DOHH2 (cell line): ENCODE measurements around the gene FNIP1.

Experiments
- EZH2phosphoT487 ChIP-seq: fragments of 200-600 bp; sonication (generic); IDR thresholded peaks from 2 replicates; pipeline ENCODE4 v1.6.1; 2017; ENCODE audit warnings: borderline replicate concordance, mild to moderate bottlenecking, antibody characterized with exemption, low read length, moderate library complexity, mixed read lengths
- TF ChIP-seq, protein P1 (sequence below): fragments of 200-600 bp; sonication (generic); IDR thresholded peaks from one replicate; pipeline ENCODE4 v1.5.1; 2014; ENCODE audit warnings: antibody characterized with exemption, mild to moderate bottlenecking, low read depth, low read length; ENCODE audit not compliant: poor library complexity, severe bottlenecking

DNA sequence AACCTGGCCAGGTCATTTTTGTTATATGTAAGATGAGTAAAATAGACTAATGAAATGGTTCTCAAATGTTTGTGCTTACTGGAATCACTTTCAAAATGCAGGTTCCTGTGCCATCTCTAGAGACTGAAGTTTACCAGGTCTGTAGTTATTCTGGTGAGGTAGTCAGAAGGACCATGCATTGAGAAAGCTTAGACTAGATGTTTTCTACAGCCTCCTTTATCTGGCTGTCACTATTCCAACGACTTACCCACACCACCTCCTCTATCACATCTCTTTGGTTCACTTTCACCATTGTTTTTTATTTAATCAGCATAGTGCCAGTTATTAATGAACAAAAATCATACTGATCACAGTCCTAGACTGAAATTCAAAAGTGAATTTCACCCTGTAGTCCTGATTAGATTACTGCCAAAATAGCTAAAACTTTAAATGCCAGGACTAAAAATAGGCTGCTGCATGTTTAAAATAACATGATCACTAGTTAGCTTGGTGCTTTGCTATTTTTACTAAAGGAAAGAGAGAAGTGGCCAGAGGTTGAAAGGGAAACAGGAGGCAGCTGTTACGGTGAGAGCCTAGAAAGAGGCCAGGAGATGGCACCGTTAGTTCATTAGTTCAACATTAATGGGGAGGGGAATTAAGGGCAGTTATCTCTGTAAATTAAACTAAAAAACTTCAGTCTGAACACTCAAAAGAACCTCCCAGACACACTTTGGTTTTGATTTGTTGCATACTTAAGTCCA, 13.9 kb upstream of the FNIP1 start:
- TF ChIP-seq, protein P1, sequence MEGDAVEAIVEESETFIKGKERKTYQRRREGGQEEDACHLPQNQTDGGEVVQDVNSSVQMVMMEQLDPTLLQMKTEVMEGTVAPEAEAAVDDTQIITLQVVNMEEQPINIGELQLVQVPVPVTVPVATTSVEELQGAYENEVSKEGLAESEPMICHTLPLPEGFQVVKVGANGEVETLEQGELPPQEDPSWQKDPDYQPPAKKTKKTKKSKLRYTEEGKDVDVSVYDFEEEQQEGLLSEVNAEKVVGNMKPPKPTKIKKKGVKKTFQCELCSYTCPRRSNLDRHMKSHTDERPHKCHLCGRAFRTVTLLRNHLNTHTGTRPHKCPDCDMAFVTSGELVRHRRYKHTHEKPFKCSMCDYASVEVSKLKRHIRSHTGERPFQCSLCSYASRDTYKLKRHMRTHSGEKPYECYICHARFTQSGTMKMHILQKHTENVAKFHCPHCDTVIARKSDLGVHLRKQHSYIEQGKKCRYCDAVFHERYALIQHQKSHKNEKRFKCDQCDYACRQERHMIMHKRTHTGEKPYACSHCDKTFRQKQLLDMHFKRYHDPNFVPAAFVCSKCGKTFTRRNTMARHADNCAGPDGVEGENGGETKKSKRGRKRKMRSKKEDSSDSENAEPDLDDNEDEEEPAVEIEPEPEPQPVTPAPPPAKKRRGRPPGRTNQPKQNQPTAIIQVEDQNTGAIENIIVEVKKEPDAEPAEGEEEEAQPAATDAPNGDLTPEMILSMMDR: no peak
- TF ChIP-seq EZH2phosphoT487: no peak
